ENCODE results near the gene BICC1. TPM values are rescaled to one million over a fixed set of nuclear protein-coding genes. Genes with fewer than 3 reads are reported as not detected.

The BICC1 gene
- 13.0 and 15.1 TPM in 2 replicates for total RNA-seq (2014; rRNA removed; shearing (Covaris generic))

DNA sequence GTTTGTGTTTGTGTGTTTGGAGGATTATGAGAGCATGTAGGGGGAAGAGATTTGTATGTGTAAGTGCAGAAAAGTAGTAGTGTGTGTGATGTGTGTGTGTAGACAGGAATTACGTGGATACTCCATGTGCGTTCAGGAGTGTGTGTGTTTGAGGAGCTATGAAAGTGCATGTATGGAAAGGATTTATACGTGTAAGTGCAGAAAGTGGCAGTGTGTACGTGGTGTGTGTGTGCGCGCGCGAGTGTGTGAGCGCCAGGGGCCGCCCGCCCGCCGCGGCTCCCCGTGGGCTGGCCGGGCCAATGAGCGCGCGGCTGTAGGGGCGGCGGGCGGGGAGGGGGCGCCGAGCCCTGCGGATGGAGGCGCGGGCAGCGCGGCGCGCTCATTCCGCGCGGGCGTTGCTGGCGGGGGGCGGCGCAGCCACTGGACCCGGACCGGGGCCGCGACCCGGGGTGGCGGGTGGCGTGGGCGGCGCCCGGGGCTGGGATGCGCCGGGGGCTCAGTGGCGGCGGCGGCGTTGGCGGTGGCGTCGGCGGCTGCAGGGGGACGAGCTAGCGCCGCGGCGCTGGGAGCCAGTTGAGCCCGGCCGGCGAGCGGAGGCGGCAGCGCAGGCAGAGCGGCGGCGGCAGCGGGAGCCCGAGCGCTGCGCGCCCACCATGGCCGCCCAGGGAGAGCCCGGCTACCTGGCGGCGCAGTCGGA, at the start of gene BICC1:
BICC1 (plus strand) TSS at position 382 of the 697 bp plus-strand sequence; CDS start at position 654, 272 bp downstream.
- DNase-seq, result peak; percentile 43 to 57
- Histone ChIP-seq H3K9me3 (replicated peaks) (no peaks in the 10 kb centered on the region), H3K27me3 (0 out of 2 replicates have a peak, but pooled peaks cover 2% of the 10 kb centered on the region), H3K36me3 (no peaks in the 10 kb centered on the region), H3K4me3 (peak within 1 kb of the TSS; percentile 91), H3K27ac (peak within 1 kb of the TSS; percentile 70), H3K4me1 (peaks cover 9% of the 10 kb centered on the region; the same call in 1 of the 2 replicates)

DNA sequence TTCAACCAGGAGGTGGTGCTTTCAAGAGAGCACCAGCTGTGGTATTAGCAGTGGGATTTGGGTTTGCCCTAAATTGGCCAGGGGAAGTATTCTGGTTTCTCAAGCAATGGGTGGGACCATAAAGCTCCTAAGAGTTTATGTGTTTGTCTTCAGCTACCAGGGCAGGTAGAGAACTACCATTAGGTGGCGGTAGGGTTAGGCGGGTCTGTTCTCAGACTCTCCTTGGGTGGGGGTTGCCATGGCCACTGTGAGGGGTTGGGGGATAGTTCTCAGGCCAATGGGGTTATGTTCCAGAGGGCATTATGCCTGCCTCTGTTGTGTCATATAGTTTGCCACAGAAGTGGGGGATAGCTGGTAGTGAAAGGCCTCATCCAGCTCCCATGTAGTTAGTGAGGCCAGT, 47.7 kb upstream of the BICC1 start:
- DNase-seq, result no peak
- Histone ChIP-seq H3K4me1 (no peaks in the 10 kb centered on the region), H3K36me3 (no peaks in the 10 kb centered on the region), H3K4me3 (no peak overlapping the region), H3K27ac (no peak overlapping the region), H3K27me3 (no peaks in the 10 kb centered on the region), H3K9me3 (replicated peaks) (no peaks in the 10 kb centered on the region)

GRCh38 chr10:58465629-58466028, 47.0 kb upstream of the BICC1 start:
- Histone ChIP-seq H3K27ac (no peak overlapping the region), H3K36me3 (no peaks in the 10 kb centered on the region), H3K27me3 (no peaks in the 10 kb centered on the region), H3K4me1 (no peaks in the 10 kb centered on the region), H3K4me3 (no peak overlapping the region), H3K9me3 (replicated peaks) (no peaks in the 10 kb centered on the region)
- no peak for DNase-seq

GRCh38 chr10:58467931-58468635, 44.6 kb upstream of the BICC1 start:
- Histone ChIP-seq H3K4me3 (no peak overlapping the region), H3K4me1 (no peaks in the 10 kb centered on the region), H3K27me3 (no peaks in the 10 kb centered on the region), H3K27ac (no peak overlapping the region), H3K36me3 (no peaks in the 10 kb centered on the region), H3K9me3 (replicated peaks) (no peaks in the 10 kb centered on the region)
- DNase-seq, result no peak

DNA sequence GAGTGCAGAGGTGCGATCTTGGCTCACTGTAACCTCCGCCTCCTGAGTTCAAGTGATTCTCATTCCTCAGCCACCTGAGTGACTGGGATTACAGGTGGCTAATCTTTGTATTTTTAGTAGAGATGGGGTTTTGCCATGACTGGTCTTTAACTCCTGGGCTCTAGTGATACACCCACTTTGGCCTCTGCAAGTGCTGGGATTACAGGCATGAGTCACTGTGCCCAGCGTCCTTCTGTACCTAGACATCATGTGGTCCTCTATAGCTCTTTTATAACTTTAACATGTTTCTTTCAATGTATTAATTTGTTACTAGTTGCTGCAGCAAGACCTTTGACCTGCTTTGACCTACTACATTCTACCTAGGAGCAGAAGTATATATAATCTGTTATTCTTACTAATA, 38.7 kb upstream of the BICC1 start:
- no peaks in the 10 kb centered on the region for H3K36me3 ChIP-seq
- DNase-seq, result no peak
- no peak overlapping the region for H3K4me3 ChIP-seq
- H3K27ac ChIP-seq, result no peak overlapping the region
- no peaks in the 10 kb centered on the region for H3K9me3 ChIP-seq (replicated peaks)
- H3K27me3 ChIP-seq, result no peaks in the 10 kb centered on the region
- H3K4me1 ChIP-seq, result peaks cover 13% of the 10 kb centered on the region

DNA sequence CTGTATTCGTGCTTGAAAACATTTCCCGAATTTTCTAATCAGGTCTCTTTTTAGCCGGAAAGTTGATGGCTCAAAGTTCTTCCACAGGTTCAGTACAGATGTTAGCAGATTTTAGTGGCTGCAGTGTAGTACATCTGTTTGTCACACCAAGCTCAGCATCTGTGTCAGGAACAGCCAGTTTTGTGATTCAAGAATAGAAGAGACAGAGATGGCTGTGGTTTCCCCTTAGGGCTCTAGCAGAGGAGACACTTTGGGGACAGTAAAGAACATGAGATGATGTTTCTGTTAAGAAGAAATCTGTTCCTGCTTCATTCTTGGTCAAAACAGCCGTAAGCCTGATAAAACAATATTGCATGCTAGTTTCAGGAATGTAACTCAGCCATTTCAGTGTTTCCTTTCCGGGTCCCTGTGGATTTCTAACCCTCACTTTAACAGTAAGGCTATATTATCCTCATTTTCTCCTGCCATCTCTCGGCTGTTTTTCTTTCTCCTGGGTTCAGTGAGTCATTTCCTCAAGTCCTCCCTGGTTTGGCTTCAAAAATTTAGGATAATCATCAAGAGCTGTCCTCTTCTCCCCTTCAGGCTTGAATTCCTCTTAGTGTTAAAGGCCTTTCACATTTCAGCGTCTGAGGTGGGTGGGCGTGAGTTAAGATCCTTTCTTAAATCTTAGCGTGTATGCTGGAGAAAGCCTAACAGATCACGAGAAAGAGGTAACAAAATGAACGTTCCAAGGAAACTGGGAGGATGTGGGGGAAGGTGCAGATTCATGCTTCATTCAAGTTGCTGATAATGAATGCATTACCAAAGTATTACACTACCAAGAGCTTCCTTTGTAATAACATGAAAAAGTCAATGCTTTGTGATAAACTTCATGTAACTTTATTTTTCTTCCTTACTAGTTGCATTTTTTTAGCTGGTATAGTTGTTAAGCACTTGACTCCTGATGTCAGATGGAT, 37.1 kb upstream of the BICC1 start:
- DNase-seq, result peak in 1 of 2 experiments; percentile 24
- peaks cover 13% of the 10 kb centered on the region for H3K4me1 ChIP-seq

GRCh38 chr10:58477122-58477521, 35.5 kb upstream of the BICC1 start:
- no peaks in the 10 kb centered on the region for H3K9me3 ChIP-seq (replicated peaks)
- no peak overlapping the region for H3K27ac ChIP-seq
- H3K27me3 ChIP-seq, result no peaks in the 10 kb centered on the region
- H3K4me1 ChIP-seq, result peaks cover 15% of the 10 kb centered on the region
- no peak overlapping the region for H3K4me3 ChIP-seq
- no peaks in the 10 kb centered on the region for H3K36me3 ChIP-seq
- no peak for DNase-seq

More for the DNA sequence above, 37.1 kb upstream of the BICC1 start:
- peak overlapping the region; percentile 40 for H3K4me3 ChIP-seq
- no peaks in the 10 kb centered on the region for H3K36me3 ChIP-seq
- H3K9me3 ChIP-seq (replicated peaks), result no peaks in the 10 kb centered on the region
- H3K27me3 ChIP-seq, result no peaks in the 10 kb centered on the region
- peak overlapping the region; percentile 45 for H3K27ac ChIP-seq

- no peak for DNase-seq
- no peaks in the 10 kb centered on the region for H3K36me3 ChIP-seq
- peaks cover 19% of the 10 kb centered on the region for H3K4me1 ChIP-seq
- no peak overlapping the region for H3K27ac ChIP-seq
- H3K27me3 ChIP-seq, result no peaks in the 10 kb centered on the region
- no peak overlapping the region for H3K4me3 ChIP-seq
- H3K9me3 ChIP-seq (replicated peaks), result no peaks in the 10 kb centered on the region
These were observed 34.8 kb upstream of the BICC1 start for GRCh38 chr10:58477902-58478301.

GRCh38 chr10:58479045-58479444, 33.6 kb upstream of the BICC1 start:
- Histone ChIP-seq H3K9me3 (replicated peaks) (no peaks in the 10 kb centered on the region), H3K36me3 (no peaks in the 10 kb centered on the region), H3K4me3 (no peak overlapping the region), H3K27me3 (no peaks in the 10 kb centered on the region), H3K27ac (no peak overlapping the region), H3K4me1 (peaks cover 19% of the 10 kb centered on the region)
- DNase-seq, result no peak

- no peak for DNase-seq
- Histone ChIP-seq H3K27ac (no peak overlapping the region), H3K4me1 (peaks cover 15% of the 10 kb centered on the region), H3K9me3 (replicated peaks) (no peaks in the 10 kb centered on the region), H3K27me3 (no peaks in the 10 kb centered on the region), H3K4me3 (no peak overlapping the region), H3K36me3 (no peaks in the 10 kb centered on the region)
These were observed 32.4 kb upstream of the BICC1 start for GRCh38 chr10:58480321-58480720.

GRCh38 chr10:58481569-58482109, 31.0 kb upstream of the BICC1 start:
- no peaks in the 10 kb centered on the region for H3K27me3 ChIP-seq
- H3K27ac ChIP-seq, result no peak overlapping the region
- H3K4me1 ChIP-seq, result peaks cover 15% of the 10 kb centered on the region
- H3K9me3 ChIP-seq (replicated peaks), result no peaks in the 10 kb centered on the region
- H3K4me3 ChIP-seq, result no peak overlapping the region
- DNase-seq, result no peak
- H3K36me3 ChIP-seq, result no peaks in the 10 kb centered on the region

- Histone ChIP-seq H3K36me3 (no peaks in the 10 kb centered on the region), H3K4me1 (peaks cover 23% of the 10 kb centered on the region), H3K27me3 (no peaks in the 10 kb centered on the region), H3K9me3 (replicated peaks) (no peaks in the 10 kb centered on the region), H3K27ac (peak overlapping the region; percentile 46), H3K4me3 (no peak overlapping the region)
- DNase-seq, result peak in 1 of 2 experiments; percentile 49
These were observed 25.9 kb upstream of the BICC1 start for GRCh38 chr10:58486821-58487220.

DNA sequence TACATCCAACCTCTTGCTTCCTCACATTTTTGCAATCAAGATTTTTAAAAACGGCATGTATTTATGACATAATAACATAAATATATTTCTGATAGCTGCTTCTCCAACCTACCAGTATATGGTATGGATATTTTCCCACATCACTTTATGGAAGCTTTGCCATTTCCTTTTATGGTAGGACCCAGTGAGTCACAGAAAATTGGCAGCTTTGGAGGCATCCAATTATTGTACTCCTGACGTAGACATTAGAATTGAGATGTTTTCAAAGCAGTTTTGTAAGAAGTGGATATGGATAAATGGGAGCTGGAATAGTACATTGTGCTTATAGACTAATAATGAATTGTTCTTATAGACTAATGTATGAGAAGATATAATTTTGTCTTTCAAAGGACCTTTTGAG, 23.8 kb upstream of the BICC1 start:
- Histone ChIP-seq H3K4me1 (peaks cover 17% of the 10 kb centered on the region), H3K9me3 (replicated peaks) (no peaks in the 10 kb centered on the region), H3K27ac (no peak overlapping the region), H3K4me3 (no peak overlapping the region), H3K27me3 (no peaks in the 10 kb centered on the region), H3K36me3 (no peaks in the 10 kb centered on the region)
- DNase-seq, result no peak

DNA sequence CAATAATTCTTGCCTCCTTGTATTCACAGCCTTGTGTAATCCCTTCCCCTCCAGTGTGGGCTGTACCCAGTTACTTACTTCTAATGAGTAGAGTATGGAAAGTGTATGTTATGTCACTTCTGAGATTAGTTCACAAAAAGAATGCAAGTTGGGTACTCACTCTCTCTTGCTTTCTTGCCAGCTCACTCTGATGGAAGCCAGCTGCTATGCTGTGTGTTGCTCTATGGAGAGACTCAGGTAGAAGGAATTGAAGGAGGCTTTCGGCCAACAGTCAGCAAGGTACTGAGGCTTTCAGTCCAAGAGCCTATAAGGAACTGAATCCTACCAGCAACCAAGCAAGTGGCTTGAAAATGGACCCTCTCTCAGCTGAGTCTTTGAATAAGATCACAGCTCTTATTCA, 9.7 kb upstream of the BICC1 start:
- Histone ChIP-seq H3K4me1 (no peaks in the 10 kb centered on the region), H3K27ac (no peak overlapping the region), H3K36me3 (no peaks in the 10 kb centered on the region), H3K9me3 (replicated peaks) (no peaks in the 10 kb centered on the region), H3K4me3 (no peak overlapping the region), H3K27me3 (no peaks in the 10 kb centered on the region)
- DNase-seq, result no peak

Measured in SJCRH30 (cell line).